Retinal pigment epithelial cell (primary cell): ENCODE results near the gene NUB1.

Experiments
- DNase-seq: peaks from one replicate; pipeline ENCODE4 v3.0.0-alpha.2; 2010; ENCODE audit warnings: low read depth
- H3K4me3 ChIP-seq: 2 replicates; pipeline ENCODE4 v1.5.1; 2011; ENCODE audit warnings: mild to moderate bottlenecking, low read length, control low read depth, moderate library complexity
- TF ChIP-seq, protein P1 (sequence below): conservative IDR thresholded peaks from 2 replicates; pipeline ENCODE4 v1.5.1; 2011; ENCODE audit warnings: low read depth, low read length, control low read depth, inconsistent platforms

Gene NUB1

GRCh38 chr7:151336027-151336708 is 5.4 kb upstream of the NUB1 start:
- TF ChIP-seq, protein P1, sequence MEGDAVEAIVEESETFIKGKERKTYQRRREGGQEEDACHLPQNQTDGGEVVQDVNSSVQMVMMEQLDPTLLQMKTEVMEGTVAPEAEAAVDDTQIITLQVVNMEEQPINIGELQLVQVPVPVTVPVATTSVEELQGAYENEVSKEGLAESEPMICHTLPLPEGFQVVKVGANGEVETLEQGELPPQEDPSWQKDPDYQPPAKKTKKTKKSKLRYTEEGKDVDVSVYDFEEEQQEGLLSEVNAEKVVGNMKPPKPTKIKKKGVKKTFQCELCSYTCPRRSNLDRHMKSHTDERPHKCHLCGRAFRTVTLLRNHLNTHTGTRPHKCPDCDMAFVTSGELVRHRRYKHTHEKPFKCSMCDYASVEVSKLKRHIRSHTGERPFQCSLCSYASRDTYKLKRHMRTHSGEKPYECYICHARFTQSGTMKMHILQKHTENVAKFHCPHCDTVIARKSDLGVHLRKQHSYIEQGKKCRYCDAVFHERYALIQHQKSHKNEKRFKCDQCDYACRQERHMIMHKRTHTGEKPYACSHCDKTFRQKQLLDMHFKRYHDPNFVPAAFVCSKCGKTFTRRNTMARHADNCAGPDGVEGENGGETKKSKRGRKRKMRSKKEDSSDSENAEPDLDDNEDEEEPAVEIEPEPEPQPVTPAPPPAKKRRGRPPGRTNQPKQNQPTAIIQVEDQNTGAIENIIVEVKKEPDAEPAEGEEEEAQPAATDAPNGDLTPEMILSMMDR, result no peak
- no peak overlapping the region for H3K4me3 ChIP-seq
- no peak for DNase-seq

DNA sequence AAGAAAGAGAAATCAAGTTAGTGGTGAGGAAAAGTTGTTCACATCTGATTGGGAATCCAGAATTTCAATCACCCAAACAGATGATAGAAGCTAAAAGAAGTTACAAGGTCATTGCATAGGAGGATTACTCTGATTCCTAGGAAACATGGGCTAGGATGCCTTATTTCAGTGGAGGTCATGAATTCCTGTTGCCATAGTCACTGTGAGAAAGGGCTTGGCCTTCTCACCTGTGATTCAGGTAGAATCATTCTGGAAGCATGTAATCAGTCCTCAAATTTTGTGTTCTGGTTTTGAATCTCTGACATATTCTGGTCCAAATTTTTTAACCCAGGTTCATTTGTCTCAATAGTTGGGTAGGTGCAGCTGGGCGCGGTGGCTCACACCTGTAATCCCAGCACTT is 4.3 kb upstream of the NUB1 start:
- TF ChIP-seq, protein P1, result no peak
- no peak overlapping the region for H3K4me3 ChIP-seq
- no peak for DNase-seq

DNA sequence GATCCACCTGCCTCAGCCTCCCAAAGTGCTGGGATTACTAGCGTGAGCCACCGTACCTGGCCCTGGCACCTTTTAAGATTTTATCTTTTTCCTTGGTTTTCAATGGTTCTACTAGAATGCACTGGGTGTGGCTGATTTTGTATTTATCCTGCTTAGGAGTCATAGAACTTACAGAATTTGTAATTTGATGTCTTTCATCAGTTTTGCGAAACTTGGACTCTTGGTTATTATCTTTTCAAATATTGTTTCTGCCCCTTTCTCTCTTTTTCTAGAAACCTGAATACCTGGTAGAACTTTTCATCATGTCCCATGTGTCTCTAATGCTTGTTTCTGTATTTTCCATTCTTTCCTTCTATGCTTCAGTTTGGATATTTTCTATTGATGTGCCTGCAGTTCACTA is 2.8 kb upstream of the NUB1 start:
- no peak overlapping the region for H3K4me3 ChIP-seq
- no peak for DNase-seq
- TF ChIP-seq, protein P1, result no peak

- TF ChIP-seq, protein P1, result no peak
- no peak overlapping the region for H3K4me3 ChIP-seq
- no peak for DNase-seq
Observed at GRCh38 chr7:151339651-151340382, 1.8 kb upstream of the NUB1 start.

DNA sequence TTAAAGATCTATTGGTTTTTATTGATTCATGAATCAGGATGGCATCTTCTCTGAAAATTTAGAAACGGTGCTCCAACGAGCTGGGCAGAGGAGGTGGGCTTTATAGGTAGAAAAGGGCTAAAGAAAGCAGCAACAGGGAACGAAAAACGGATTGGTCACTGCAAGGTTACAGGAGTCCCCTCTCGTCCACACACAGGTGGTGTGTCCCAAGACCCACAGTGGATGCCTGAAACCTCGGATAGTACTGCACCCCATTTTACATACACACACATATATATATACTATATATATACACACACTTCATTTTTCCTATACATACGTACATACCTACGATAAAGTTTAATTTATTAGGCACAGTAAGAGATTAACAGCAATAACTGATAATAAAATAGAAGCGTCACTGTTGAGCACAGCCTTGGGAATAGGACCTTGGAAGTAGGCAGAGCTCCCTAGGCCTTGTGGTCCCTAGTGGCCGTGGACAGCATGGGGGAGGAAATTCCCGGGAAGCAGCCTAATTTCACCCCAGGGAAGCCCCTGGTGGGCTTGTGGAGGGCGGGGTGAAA is 737 bp upstream of the NUB1 start:
- TF ChIP-seq, protein P1, result no peak
- H3K4me3 ChIP-seq, result peak overlapping the region; percentile 44
- DNase-seq, result no peak

DNA sequence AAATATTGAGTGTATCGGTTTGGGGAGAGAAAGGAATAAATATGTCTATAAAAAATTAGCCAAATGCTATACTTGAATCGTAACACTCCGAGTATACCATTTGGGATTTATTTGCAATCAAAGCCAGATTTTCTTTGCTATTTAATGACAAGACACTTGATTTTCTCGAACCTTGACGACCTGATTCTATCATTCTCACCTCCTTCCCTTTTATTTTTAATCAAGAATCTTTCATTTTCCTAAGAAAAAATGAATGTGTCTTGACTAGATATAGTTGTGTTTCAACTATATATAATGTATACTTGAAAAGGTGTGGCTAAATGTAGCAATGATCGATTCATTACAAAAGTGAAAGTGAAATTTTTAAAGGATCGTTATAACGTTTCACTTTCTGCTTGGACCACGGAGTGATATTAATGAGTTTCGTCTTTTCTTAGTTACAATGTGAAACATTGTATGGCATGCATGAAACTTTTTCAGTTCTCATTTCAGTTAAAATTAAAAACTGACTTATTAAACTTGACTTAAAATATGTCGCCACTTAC is 562 bp downstream of the NUB1 start:
- DNase-seq, result no peak
- TF ChIP-seq, protein P1, result no peak
- H3K4me3 ChIP-seq, result peak overlapping the region; percentile 70

- H3K4me3 ChIP-seq, result peak overlapping the region; percentile 70
- TF ChIP-seq, protein P1, result no peak
- no peak for DNase-seq
Observed at GRCh38 chr7:151342811-151343210, 1.2 kb downstream of the NUB1 start.
